ENCODE measurements around the gene AKAP8.
"Not testable (repeated sequence)": the region's sequence is repeated elsewhere in the genome, so short reads cannot be mapped to it uniquely, and the experiment has no call there.

DNA sequence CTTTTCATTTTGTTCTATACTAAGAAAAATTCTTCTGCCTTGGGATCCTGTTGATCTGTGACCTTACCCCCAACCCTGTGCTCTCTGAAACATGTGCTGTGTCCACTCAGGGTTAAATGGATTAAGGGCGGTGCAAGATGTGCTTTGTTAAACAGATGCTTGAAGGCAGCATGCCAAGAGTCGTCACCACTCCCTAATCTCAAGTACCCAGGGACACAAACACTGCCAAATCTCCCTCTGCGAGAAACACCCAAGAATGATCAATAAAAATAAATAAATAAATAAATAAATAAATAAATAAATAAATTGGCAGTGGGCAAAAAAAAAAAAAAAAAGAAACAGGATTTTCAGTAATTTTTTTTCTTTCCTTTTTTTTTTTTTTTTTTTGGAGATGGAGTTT, 15.8 kb downstream of the AKAP8 start:
- not testable (repeated sequence) for TF ChIP-seq CTCF, POLR2A (IDR thresholded peaks at IDR 0.05)
